Measurements from ENCODE around the gene WRNIP1. TPM values are rescaled to one million over a fixed set of nuclear protein-coding genes. Genes with fewer than 3 reads are reported as not detected.
A peak's percentile ranks its signal among the peaks of the same experiment; 100 is the strongest.

WRNIP1 gene
- total and polyA plus RNA-seq, 2 of the 8 experiments (the other 6 are each of a cell fraction or from before 2014, with no cell fraction given) = 38.2 to 39.2 TPM

DNA sequence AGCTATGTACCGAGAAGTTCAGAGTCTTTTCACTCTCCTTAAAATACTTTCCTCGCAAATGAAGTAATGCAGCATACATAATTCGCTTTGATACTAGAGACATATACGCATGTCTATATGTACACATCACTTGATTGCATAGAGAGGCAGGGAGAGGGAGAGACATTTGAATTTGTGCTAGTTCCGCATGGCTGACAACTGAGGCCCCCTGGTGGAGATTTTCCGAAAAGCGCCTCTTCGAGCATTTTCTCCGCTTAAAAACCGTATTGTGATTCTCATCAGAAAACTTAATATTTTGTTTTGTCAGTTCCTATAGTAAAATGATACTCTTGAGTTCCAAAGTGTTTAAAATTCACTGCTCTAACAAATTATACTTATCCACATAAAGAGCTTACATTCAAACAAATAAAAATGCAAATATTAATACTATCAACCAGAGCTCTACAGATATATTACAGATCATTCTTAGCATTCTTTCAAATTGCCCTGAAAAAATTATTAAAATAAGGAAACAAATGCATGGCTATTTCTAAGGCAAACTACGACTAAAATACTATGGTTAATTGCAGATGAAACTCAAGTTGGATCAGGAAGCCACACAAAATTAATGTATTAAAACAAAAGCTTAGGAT is 15.1 kb upstream of the WRNIP1 start:
- no peak overlapping the region for H2AK5ac ChIP-seq (ENCODE audit: low read depth, low read length)
- no peak overlapping the region for H2BK20ac ChIP-seq (ENCODE audit: low read length)
- no peaks in the 10 kb centered on the region for H4K20me1 ChIP-seq (replicated peaks in 1 of 2; ENCODE audit: control insufficient read depth in 1 of 2, insufficient read depth in 2 of 2, low read length in 2 of 2)
- H3K79me2 ChIP-seq (ENCODE audit: control insufficient read depth in 1 of 2, insufficient read depth in 2 of 2, low read length in 2 of 2) = no peaks in the 10 kb centered on the region
- H2BK120ac ChIP-seq (replicated peaks; ENCODE audit: low read depth, low read length) = no peak overlapping the region
- H4K8ac ChIP-seq (ENCODE audit: extremely low read depth, insufficient read depth, low read length) = no peak overlapping the region
- no peak overlapping the region for H4K5ac ChIP-seq (ENCODE audit: insufficient read length, low read depth, low read length)
- peak overlapping the region; percentile 51; the same call in 1 of the 2 replicates for H2AFZ ChIP-seq (ENCODE audit: low read length)
- 25% methylated on average over 11 of the region's 11 CpGs; no CpG with 5 or more reads in 1 of the 2 experiments for WGBS, 2 experiments (ENCODE audit: extremely low coverage in 1 of 2, insufficient coverage in 1 of 2, insufficient read length in 1 of 2, insufficient replicate concordance in 2 of 2, low coverage in 1 of 2, low lambda C conversion rate in 2 of 2, missing lambda C conversion rate in 1 of 2)
- ChIA-PET POLR2A (ENCODE audit: partially characterized antibody) (no interaction called here), CTCF (ENCODE audit: partially characterized antibody) (interaction anchor here (0.6 to 9.9 kb wide), 43 partner anchors 10 to 1154 kb away, joined by 3 to 163 read pairs (median 4); no protein-coding TSS in a partner anchor)
- no peak overlapping the region for H3K27ac ChIP-seq (ENCODE audit: low read depth, low read length)
- H4K91ac ChIP-seq (replicated peaks; ENCODE audit: insufficient read length, low read length) = no peak overlapping the region
- FAIRE-seq (peak; percentile 87), DNase-seq (ENCODE audit: low read depth in 1 of 2, low spot score in 2 of 2) (peak in 1 of 2 experiments; percentile 81)
- no peaks in the 10 kb centered on the region for H3K36me3 ChIP-seq (ENCODE audit: control insufficient read depth in 2 of 4, insufficient read depth in 4 of 4, low read length in 3 of 4)
- H3K56ac ChIP-seq (replicated peaks; ENCODE audit: insufficient read length, low read depth, low read length) = no peak overlapping the region
- no peak overlapping the region for H3K9ac ChIP-seq (replicated peaks in 1 of 4; ENCODE audit: extremely low read depth in 1 of 4, low read depth in 3 of 4, low read length in 3 of 4)
- H2BK12ac ChIP-seq (ENCODE audit: low read depth, low read length) = no peak overlapping the region
- no peak overlapping the region for H3K18ac ChIP-seq (ENCODE audit: extremely low read depth, low read length)
- H3K23me2 ChIP-seq (ENCODE audit: low read depth, low read length) = no peaks in the 10 kb centered on the region; the same call in 1 of the 2 replicates
- H3K23ac ChIP-seq (ENCODE audit: insufficient read length) = no peak overlapping the region
- TF ChIP-seq, protein P1, sequence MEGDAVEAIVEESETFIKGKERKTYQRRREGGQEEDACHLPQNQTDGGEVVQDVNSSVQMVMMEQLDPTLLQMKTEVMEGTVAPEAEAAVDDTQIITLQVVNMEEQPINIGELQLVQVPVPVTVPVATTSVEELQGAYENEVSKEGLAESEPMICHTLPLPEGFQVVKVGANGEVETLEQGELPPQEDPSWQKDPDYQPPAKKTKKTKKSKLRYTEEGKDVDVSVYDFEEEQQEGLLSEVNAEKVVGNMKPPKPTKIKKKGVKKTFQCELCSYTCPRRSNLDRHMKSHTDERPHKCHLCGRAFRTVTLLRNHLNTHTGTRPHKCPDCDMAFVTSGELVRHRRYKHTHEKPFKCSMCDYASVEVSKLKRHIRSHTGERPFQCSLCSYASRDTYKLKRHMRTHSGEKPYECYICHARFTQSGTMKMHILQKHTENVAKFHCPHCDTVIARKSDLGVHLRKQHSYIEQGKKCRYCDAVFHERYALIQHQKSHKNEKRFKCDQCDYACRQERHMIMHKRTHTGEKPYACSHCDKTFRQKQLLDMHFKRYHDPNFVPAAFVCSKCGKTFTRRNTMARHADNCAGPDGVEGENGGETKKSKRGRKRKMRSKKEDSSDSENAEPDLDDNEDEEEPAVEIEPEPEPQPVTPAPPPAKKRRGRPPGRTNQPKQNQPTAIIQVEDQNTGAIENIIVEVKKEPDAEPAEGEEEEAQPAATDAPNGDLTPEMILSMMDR (IDR thresholded peaks at IDR 0.05; ENCODE audit: control extremely low read depth in 1 of 3, insufficient read depth in 1 of 3, low read depth in 1 of 3, low read length in 3 of 3) = peak; percentile 52 to 76 (median 73)
- TF ChIP-seq RNF2 (IDR thresholded peaks at IDR 0.05; ENCODE audit: borderline replicate concordance, low read depth, low read length, missing control alignments, poor library complexity, severe bottlenecking) (no peak), RAD21 (IDR thresholded peaks at IDR 0.05 in 1 of 2, conservative IDR thresholded peaks at IDR 0.05 in 1 of 2; ENCODE audit: low read depth in 2 of 2, low read length in 2 of 2) (peak; percentile 56 to 65)
- no peak overlapping the region for H2BK15ac ChIP-seq (ENCODE audit: low read length)
- no peaks in the 10 kb centered on the region for H3K79me1 ChIP-seq (ENCODE audit: low read depth, low read length)
- H3K27me3 ChIP-seq (replicated peaks in 1 of 4; ENCODE audit: control insufficient read depth in 3 of 4, extremely low read depth in 1 of 4, insufficient read depth in 3 of 4, low read length in 3 of 4) = no peaks in the 10 kb centered on the region
- no peaks in the 10 kb centered on the region for H3K9me3 ChIP-seq (ENCODE audit: insufficient read depth in 2 of 2, low read depth in 1 of 2, low read length in 1 of 2)
- no peak overlapping the region for H3K4me3 ChIP-seq (ENCODE audit: extremely low read depth in 1 of 4, insufficient read depth in 2 of 4, low read depth in 3 of 4, low read length in 4 of 4)
- H3K14ac ChIP-seq (ENCODE audit: insufficient read length) = no peak overlapping the region
- no peak overlapping the region for H3K4me2 ChIP-seq (ENCODE audit: insufficient read depth in 1 of 2, low read depth in 2 of 2, low read length in 2 of 2)
- peaks cover 0 to 5% (median 2%) of the 10 kb centered on the region in 4 experiments; a peak in 4 of 7 replicates for H3K4me1 ChIP-seq (replicated peaks in 1 of 4; ENCODE audit: control insufficient read depth in 3 of 4, insufficient read depth in 4 of 4, low read length in 3 of 4)
- no peak overlapping the region for H3K4ac ChIP-seq (replicated peaks; ENCODE audit: insufficient read length, low read depth, low read length)
- H2BK5ac ChIP-seq (ENCODE audit: low read depth, low read length) = no peak overlapping the region

All from H1 (cell line).